ENCODE measurements around the gene TCEAL2. TPM values are rescaled to one million over a fixed set of nuclear protein-coding genes. Genes with fewer than 3 reads are reported as not detected.
A peak's percentile ranks its signal among the peaks of the same experiment; 100 is the strongest.

TCEAL2 gene
- total and polyA plus RNA-seq, 2 of the 8 experiments (the other 6 are each of a cell fraction or from before 2014, with no cell fraction given), result 15.1 TPM; not detected in 1

GRCh38 chrX:102154218-102154860 is 28.9 kb downstream of the TCEAL2 start:
- Histone ChIP-seq H3K36me3 (ENCODE audit: control insufficient read depth in 2 of 4, insufficient read depth in 4 of 4, low read length in 3 of 4) (no peaks in the 10 kb centered on the region), H3K18ac (ENCODE audit: extremely low read depth, low read length) (no peak overlapping the region), H2BK5ac (ENCODE audit: low read depth, low read length) (no peak overlapping the region), H3K14ac (ENCODE audit: insufficient read length) (no peak overlapping the region), H2BK20ac (ENCODE audit: low read length) (no peak overlapping the region), H2BK12ac (ENCODE audit: low read depth, low read length) (no peak overlapping the region), H3K27me3 (replicated peaks in 1 of 4; ENCODE audit: control insufficient read depth in 3 of 4, extremely low read depth in 1 of 4, insufficient read depth in 3 of 4, low read length in 3 of 4) (no peaks in the 10 kb centered on the region), H3K4me3 (ENCODE audit: extremely low read depth in 1 of 4, insufficient read depth in 2 of 4, low read depth in 3 of 4, low read length in 4 of 4) (peak overlapping the region in 1 of 4 experiments; percentile 51; a peak in 1 of 8 replicates), H2AK5ac (ENCODE audit: low read depth, low read length) (no peak overlapping the region), H3K9ac (replicated peaks in 1 of 4; ENCODE audit: extremely low read depth in 1 of 4, low read depth in 3 of 4, low read length in 3 of 4) (no peak overlapping the region), H2BK15ac (ENCODE audit: low read length) (no peak overlapping the region), H3K56ac (replicated peaks; ENCODE audit: insufficient read length, low read depth, low read length) (no peak overlapping the region), H4K8ac (ENCODE audit: extremely low read depth, insufficient read depth, low read length) (no peak overlapping the region), H3K79me1 (ENCODE audit: low read depth, low read length) (no peaks in the 10 kb centered on the region), H2AFZ (ENCODE audit: low read length) (no peak overlapping the region), H3K4me2 (ENCODE audit: insufficient read depth in 1 of 2, low read depth in 2 of 2, low read length in 2 of 2) (peak overlapping the region in 1 of 2 experiments; percentile 80; a peak in 2 of 4 replicates), H3K23me2 (ENCODE audit: low read depth, low read length) (peaks cover 5% of the 10 kb centered on the region), H3K9me3 (ENCODE audit: insufficient read depth in 2 of 2, low read depth in 1 of 2, low read length in 1 of 2) (peaks cover 6 to 28% of the 10 kb centered on the region in 2 experiments; a peak in 3 of 4 replicates), H4K91ac (replicated peaks; ENCODE audit: insufficient read length, low read length) (no peak overlapping the region), H3K79me2 (ENCODE audit: control insufficient read depth in 1 of 2, insufficient read depth in 2 of 2, low read length in 2 of 2) (no peaks in the 10 kb centered on the region), H3K23ac (ENCODE audit: insufficient read length) (no peak overlapping the region), H3K4ac (replicated peaks; ENCODE audit: insufficient read length, low read depth, low read length) (no peak overlapping the region), H3K4me1 (replicated peaks in 1 of 4; ENCODE audit: control insufficient read depth in 3 of 4, insufficient read depth in 4 of 4, low read length in 3 of 4) (no peaks in the 10 kb centered on the region), H2BK120ac (replicated peaks; ENCODE audit: low read depth, low read length) (no peak overlapping the region), H4K5ac (ENCODE audit: insufficient read length, low read depth, low read length) (no peak overlapping the region), H4K20me1 (replicated peaks in 1 of 2; ENCODE audit: control insufficient read depth in 1 of 2, insufficient read depth in 2 of 2, low read length in 2 of 2) (no peaks in the 10 kb centered on the region), H3K27ac (ENCODE audit: low read depth, low read length) (no peak overlapping the region)
- DNase-seq (ENCODE audit: low read depth in 1 of 2, low spot score in 2 of 2) (peak; percentile 3 to 48), FAIRE-seq (no peak)
- ChIA-PET CTCF (ENCODE audit: partially characterized antibody) (interaction anchor here (1.2 kb wide), 1 partner anchor 23 kb away, joined by 3 read pairs; no protein-coding TSS in a partner anchor), POLR2A (ENCODE audit: partially characterized antibody) (no interaction called here)
- 62% methylated on average over 8 of the region's 11 CpGs; no CpG with 5 or more reads in 1 of the 2 experiments for WGBS, 2 experiments (ENCODE audit: extremely low coverage in 1 of 2, insufficient coverage in 1 of 2, insufficient read length in 1 of 2, insufficient replicate concordance in 2 of 2, low coverage in 1 of 2, low lambda C conversion rate in 2 of 2, missing lambda C conversion rate in 1 of 2)
- TF ChIP-seq RAD21 (IDR thresholded peaks at IDR 0.05 in 1 of 2, conservative IDR thresholded peaks at IDR 0.05 in 1 of 2; ENCODE audit: low read depth in 2 of 2, low read length in 2 of 2) (0 out of 4 replicates have a peak, but pooled peaks of 1 of the 2 experiments have one; percentile 19), BRCA1 (IDR thresholded peaks at IDR 0.05; ENCODE audit: low read depth, low read length) (no peak), GTF2F1 (IDR thresholded peaks at IDR 0.05; ENCODE audit: borderline replicate concordance, low read depth, low read length) (no peak), ZNF274 (IDR thresholded peaks at IDR 0.05; ENCODE audit: borderline replicate concordance, extremely low read depth, low read length) (no peak)

Data from H1 (cell line).